ENCODE results near the gene PLXNB2.

DNA sequence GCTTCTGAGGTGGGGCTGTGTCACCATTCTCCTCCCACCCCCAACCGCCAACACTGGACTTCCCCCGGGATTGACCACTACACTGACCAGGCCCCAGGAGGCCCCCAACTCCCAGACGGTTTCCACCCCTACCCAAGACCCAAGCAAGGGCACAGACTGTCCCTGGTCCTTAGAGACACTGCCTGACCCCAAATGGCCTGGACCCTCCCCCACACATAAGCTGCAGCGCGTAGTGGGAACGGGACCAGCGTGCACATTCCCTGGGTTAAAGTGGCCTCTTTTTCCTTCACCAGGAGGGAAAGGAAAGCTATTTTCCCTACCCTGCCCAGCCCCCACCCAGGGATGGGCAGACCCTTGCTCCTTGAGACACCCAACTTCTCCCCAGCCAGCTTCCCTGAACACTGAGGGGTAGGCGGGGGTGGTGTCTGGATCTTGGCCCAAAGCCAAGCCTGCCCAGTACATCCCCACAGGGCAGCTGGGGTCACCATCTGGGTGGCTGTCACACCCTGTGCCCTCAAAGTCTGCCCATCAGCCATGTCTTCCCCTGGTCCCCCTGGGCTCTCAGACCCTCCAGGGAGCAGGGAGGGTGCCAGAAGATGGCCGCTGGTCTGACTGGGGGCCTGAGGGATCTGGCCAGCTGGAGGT, 44.4 kb downstream of the PLXNB2 start:
- no peak for TF ChIP-seq POLR2A (IDR thresholded peaks at IDR 0.05; ENCODE audit: low read depth, low read length)
- no peak for TF ChIP-seq POLR2AphosphoS5 (IDR thresholded peaks at IDR 0.05; ENCODE audit: low read depth, low read length)
- TF ChIP-seq SPI1 (IDR thresholded peaks at IDR 0.05; ENCODE audit: low read depth, low read length): no peak
- no peak for TF ChIP-seq TAF1 (IDR thresholded peaks at IDR 0.05; ENCODE audit: low read depth, low read length)

Data from GM12891 (cell line).